Measurements from ENCODE around the gene RPL38. TPM values are rescaled to one million over a fixed set of nuclear protein-coding genes. Genes with fewer than 3 reads are reported as not detected.

Gene RPL38
- total RNA-seq, 1 donor, result 400 TPM

DNA sequence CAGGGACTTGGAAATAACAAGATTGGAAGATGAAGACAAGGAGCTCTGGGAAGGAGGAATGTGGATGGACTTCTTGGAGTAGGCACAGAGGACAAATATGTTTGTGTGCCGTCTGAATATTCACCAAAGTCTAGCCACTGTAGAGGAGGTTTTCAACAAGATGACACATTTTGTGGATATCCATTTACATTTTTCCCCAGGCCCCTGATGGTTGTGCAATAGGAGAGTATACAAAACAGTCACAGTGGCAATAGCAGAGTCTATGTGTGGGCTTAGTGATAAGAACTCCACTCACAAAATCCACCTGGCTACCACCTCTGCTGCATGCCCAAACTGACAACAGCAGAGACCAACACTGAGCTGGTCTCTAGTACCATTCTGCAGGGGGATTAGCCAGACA is 32.6 kb upstream of the RPL38 start:
- H3K4me3 ChIP-seq (ENCODE audit: low read depth, low read length), result no peak overlapping the region
- no peak for DNase-seq (ENCODE audit: low read depth)
- TF ChIP-seq, protein P1, sequence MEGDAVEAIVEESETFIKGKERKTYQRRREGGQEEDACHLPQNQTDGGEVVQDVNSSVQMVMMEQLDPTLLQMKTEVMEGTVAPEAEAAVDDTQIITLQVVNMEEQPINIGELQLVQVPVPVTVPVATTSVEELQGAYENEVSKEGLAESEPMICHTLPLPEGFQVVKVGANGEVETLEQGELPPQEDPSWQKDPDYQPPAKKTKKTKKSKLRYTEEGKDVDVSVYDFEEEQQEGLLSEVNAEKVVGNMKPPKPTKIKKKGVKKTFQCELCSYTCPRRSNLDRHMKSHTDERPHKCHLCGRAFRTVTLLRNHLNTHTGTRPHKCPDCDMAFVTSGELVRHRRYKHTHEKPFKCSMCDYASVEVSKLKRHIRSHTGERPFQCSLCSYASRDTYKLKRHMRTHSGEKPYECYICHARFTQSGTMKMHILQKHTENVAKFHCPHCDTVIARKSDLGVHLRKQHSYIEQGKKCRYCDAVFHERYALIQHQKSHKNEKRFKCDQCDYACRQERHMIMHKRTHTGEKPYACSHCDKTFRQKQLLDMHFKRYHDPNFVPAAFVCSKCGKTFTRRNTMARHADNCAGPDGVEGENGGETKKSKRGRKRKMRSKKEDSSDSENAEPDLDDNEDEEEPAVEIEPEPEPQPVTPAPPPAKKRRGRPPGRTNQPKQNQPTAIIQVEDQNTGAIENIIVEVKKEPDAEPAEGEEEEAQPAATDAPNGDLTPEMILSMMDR (IDR thresholded peaks at IDR 0.05; ENCODE audit: insufficient read depth, low read length), result no peak

DNA sequence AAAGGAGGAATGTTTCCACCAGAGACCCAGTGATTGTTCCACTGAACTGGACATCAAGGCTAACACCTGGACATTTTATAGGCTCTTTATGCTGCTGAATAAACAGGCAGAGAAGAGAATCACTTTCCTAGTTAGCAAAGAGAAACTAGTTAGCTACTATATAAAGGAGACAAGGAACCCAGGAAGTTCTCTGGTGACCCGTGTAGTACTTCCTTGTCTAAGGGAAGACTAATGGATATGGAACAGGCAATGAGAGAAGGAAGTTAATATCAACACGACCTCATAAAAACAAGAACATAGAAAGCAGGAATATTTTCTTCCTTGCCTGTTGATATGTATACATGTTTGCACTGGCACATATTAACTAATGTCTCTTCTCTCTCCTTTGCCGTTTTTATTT is 30.8 kb upstream of the RPL38 start:
- TF ChIP-seq, protein P1 (IDR thresholded peaks at IDR 0.05; ENCODE audit: insufficient read depth, low read length), result no peak
- no peak for DNase-seq (ENCODE audit: low read depth)

DNA sequence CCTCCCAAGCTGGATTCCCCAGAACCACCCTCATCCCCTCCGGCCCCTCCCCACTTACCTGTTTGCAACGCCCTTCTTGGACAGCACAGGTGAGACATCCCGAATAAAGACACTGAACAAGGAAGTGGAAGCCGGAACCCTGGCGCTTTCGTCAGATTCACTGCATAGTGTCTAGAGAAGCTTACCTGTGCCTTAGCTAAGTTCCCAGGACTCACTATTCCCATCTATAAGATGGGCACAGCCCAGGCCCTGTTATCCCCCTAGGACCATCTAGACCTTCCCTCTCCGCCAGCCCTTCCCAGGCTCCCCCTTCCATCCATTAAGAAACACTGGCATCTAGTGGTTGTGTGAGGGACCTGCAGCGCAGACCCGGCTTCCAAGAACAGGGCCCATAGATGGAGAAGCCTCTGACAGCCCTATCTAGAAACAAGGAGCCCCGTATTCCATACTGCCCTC is 26.9 kb upstream of the RPL38 start:
- TF ChIP-seq, protein P1 (IDR thresholded peaks at IDR 0.05; ENCODE audit: insufficient read depth, low read length), result peak; percentile 92
- H3K4me3 ChIP-seq (ENCODE audit: low read depth, low read length), result no peak overlapping the region
- DNase-seq (ENCODE audit: low read depth), result peak; percentile 64

More for the DNA sequence above, 30.8 kb upstream of the RPL38 start:
- H3K4me3 ChIP-seq (ENCODE audit: low read depth, low read length), result no peak overlapping the region

DNA sequence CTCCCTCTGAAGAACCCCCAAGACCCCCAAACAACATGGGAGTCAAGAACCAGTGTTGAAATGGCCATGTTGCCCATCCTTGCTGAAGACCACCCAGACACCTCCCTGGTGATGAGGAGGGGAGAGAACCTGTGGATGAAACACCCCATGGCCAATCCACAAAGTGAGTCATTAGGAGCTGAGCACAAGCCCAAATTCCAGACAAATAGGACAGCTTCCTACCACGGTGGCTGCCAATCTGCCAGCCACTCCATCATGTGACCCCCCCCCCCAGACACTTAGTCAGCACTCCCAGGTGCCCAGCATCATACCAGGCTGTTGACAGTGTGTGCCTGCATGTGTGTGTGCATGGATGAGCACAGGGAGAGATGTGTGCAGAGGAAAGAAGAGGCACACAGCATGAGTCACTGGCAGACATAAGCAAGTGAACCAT is 26.4 kb upstream of the RPL38 start:
- peak; percentile 13 for DNase-seq (ENCODE audit: low read depth)
- TF ChIP-seq, protein P1 (IDR thresholded peaks at IDR 0.05; ENCODE audit: insufficient read depth, low read length), result no peak
- no peak overlapping the region for H3K4me3 ChIP-seq (ENCODE audit: low read depth, low read length)

DNA sequence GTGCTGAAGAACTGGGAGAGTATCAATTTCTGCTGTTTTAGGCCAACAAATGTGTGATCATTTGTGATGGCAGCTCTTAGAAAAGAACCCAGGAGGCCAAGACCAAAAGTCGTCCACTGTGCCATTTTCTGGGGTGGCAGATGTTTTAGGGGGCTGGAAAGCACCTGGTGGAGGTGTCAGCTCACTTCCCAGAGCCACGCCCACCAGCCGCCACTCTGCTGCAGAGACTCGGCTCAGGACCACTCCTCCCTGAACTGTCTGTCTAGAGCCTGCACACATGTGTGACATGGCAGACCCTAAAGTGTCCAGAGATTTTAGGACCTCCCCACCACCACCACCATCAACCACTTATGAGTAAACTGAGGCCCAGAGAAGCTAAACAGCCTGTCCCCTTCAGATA is 23.9 kb upstream of the RPL38 start:
- TF ChIP-seq, protein P1 (IDR thresholded peaks at IDR 0.05; ENCODE audit: insufficient read depth, low read length), result no peak
- no peak overlapping the region for H3K4me3 ChIP-seq (ENCODE audit: low read depth, low read length)
- no peak for DNase-seq (ENCODE audit: low read depth)

DNA sequence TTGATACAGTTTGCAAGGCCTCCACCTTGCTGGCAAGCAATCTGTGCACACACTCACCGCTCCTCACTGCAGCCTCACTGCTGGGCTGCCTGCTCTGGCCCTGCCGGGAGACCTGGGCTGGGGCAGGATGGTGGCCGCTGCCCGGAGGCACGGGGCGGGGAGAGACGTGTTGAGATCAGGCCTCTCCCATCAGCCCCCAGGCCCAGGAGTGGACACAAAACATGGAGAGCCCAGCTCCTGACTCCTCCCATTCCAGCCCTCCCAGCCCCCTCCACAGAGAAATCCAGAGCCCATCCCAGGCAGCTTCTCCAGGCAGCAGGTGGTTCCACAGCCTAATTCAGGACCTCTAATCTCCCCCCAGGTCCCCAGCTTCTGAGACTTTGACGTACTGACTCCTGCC is 23.1 kb upstream of the RPL38 start:
- no peak for DNase-seq (ENCODE audit: low read depth)
- TF ChIP-seq, protein P1 (IDR thresholded peaks at IDR 0.05; ENCODE audit: insufficient read depth, low read length), result no peak
- H3K4me3 ChIP-seq (ENCODE audit: low read depth, low read length), result no peak overlapping the region

DNA sequence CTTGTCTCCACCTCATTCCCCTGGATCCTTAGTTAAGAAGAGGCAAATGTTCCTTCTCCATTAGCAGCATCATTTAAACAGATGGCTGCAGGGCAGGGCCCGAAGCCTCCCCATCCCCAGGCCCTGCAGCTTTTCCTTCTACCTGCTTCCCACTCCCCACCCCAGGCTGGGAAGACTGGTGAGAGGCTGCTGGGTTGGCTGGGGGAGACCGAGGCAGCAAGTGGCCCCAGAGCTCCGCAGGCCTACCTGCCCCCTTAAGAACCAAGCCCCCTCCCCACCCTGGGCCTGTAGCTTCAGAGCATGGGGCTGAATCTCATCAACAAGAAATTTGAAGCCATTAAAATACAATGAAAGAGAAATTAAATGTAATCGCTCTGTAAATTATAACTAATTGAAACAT is 22.1 kb upstream of the RPL38 start:
- TF ChIP-seq, protein P1 (IDR thresholded peaks at IDR 0.05; ENCODE audit: insufficient read depth, low read length), result no peak
- DNase-seq (ENCODE audit: low read depth), result no peak
- H3K4me3 ChIP-seq (ENCODE audit: low read depth, low read length), result no peak overlapping the region
